ENCODE results near the gene SBF1. TPM values are rescaled to one million over a fixed set of nuclear protein-coding genes. Genes with fewer than 3 reads are reported as not detected.

SBF1 gene
- total RNA-seq, 1 experiment from 2014 or later: 48.5 TPM

- intact Hi-C loops (cut with micrococcal nuclease): no loop called here
- BruUV-seq (replicated peaks): no TSS peak
- Histone ChIP-seq H3K27ac (ENCODE audit: low read length) (no peak overlapping the region), H3K9me3 (ENCODE audit: low read length) (no peaks in the 10 kb centered on the region), H3K27me3 (ENCODE audit: low read length) (no peaks in the 10 kb centered on the region), H3K36me3 (ENCODE audit: low read depth, low read length) (peaks cover 13% of the 10 kb centered on the region; the same call in 1 of the 2 replicates), H4K20me1 (ENCODE audit: low read length) (no peaks in the 10 kb centered on the region), H3K4me1 (ENCODE audit: insufficient read depth, low read length) (no peaks in the 10 kb centered on the region), H3K79me2 (ENCODE audit: low read length) (no peaks in the 10 kb centered on the region), H2AFZ (ENCODE audit: low read length) (no peak overlapping the region), H3K9me2 (replicated peaks; ENCODE audit: low read length) (no peaks in the 10 kb centered on the region), H3F3A (ENCODE audit: low read length, unreplicated experiment) (no peaks in the 10 kb centered on the region), H3K4me3 (ENCODE audit: low read length) (no peak overlapping the region), H3K9ac (ENCODE audit: low read length) (no peak overlapping the region), H3K4me2 (ENCODE audit: low read length) (no peak overlapping the region)
- ATAC-seq (no peak), DNase-seq (no peak)
- CTCF ChIA-PET: no interaction called here
- TF ChIP-seq EZH2phosphoT487 (IDR thresholded peaks at IDR 0.05; ENCODE audit: borderline replicate concordance, low read length) (no peak), EZH2 (IDR thresholded peaks at IDR 0.05; ENCODE audit: low read length, unreplicated experiment) (no peak)
- TF ChIP-seq, protein P1, sequence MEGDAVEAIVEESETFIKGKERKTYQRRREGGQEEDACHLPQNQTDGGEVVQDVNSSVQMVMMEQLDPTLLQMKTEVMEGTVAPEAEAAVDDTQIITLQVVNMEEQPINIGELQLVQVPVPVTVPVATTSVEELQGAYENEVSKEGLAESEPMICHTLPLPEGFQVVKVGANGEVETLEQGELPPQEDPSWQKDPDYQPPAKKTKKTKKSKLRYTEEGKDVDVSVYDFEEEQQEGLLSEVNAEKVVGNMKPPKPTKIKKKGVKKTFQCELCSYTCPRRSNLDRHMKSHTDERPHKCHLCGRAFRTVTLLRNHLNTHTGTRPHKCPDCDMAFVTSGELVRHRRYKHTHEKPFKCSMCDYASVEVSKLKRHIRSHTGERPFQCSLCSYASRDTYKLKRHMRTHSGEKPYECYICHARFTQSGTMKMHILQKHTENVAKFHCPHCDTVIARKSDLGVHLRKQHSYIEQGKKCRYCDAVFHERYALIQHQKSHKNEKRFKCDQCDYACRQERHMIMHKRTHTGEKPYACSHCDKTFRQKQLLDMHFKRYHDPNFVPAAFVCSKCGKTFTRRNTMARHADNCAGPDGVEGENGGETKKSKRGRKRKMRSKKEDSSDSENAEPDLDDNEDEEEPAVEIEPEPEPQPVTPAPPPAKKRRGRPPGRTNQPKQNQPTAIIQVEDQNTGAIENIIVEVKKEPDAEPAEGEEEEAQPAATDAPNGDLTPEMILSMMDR (conservative IDR thresholded peaks at IDR 0.05; ENCODE audit: low read depth, low read length): no peak
- POLR2A ChIA-PET (ENCODE audit: unreplicated experiment): no interaction called here
Observed at GRCh38 chr22:50432131-50432876, 42.5 kb downstream of the SBF1 start.

DNA sequence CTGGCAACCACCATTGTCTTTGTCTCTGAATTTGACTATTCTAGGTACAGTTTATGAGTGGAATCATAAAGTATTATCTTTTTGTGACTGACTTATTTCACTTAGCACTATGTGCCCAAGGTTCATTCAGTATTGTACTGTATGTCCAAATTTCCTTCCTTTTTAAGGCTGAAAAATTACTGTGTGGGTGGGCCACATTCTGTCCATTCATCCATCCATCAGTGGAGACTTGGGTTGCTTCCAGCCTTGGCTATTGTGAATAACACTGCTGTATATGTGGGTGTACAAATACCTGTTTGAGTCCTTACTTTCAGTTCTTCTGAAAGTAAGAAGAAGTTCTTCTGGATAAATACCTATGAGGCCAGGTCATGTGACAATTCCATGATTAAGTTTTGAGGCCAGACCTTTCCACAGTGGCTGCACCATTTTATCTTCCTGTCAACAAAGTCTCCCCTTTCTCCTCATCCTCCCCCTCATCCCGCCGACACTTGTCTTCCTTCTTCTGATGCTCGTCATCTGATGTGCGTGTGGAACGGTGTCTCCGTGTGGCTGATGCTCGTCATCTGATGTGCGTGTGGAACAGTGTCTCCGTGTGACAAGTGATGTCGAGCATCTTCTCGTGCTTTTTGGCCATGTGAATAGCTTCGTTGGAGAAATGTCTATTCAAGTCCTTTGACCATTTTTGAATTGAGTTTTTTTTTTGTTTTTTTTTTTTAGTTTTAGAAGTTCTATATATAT lies 49.5 kb downstream of the SBF1 start:
- CTCF ChIA-PET: no interaction called here
- TF ChIP-seq EZH2 (IDR thresholded peaks at IDR 0.05; ENCODE audit: low read length, unreplicated experiment) (no peak), EZH2phosphoT487 (IDR thresholded peaks at IDR 0.05; ENCODE audit: borderline replicate concordance, low read length) (no peak)
- TF ChIP-seq, protein P1 (conservative IDR thresholded peaks at IDR 0.05; ENCODE audit: low read depth, low read length): no peak
- Histone ChIP-seq H3K36me3 (ENCODE audit: low read depth, low read length) (peaks cover 8% of the 10 kb centered on the region; the same call in 1 of the 2 replicates), H3K4me1 (ENCODE audit: insufficient read depth, low read length) (no peaks in the 10 kb centered on the region), H3K4me3 (ENCODE audit: low read length) (no peak overlapping the region), H3K27ac (ENCODE audit: low read length) (no peak overlapping the region), H3K4me2 (ENCODE audit: low read length) (no peak overlapping the region), H3K9me3 (ENCODE audit: low read length) (no peaks in the 10 kb centered on the region), H3K9ac (ENCODE audit: low read length) (no peak overlapping the region), H3K79me2 (ENCODE audit: low read length) (no peaks in the 10 kb centered on the region), H3K9me2 (replicated peaks; ENCODE audit: low read length) (no peaks in the 10 kb centered on the region), H2AFZ (ENCODE audit: low read length) (no peak overlapping the region), H3K27me3 (ENCODE audit: low read length) (no peaks in the 10 kb centered on the region), H3F3A (ENCODE audit: low read length, unreplicated experiment) (no peaks in the 10 kb centered on the region), H4K20me1 (ENCODE audit: low read length) (no peaks in the 10 kb centered on the region)
- POLR2A ChIA-PET (ENCODE audit: unreplicated experiment): no interaction called here
- no peak for DNase-seq
- intact Hi-C loops (cut with micrococcal nuclease): no loop called here
- no peak for ATAC-seq
- BruUV-seq (replicated peaks): no TSS peak

GRCh38 chr22:50423956-50424355 lies 50.9 kb downstream of the SBF1 start:
- no peak overlapping the region for H2AFZ ChIP-seq (ENCODE audit: low read length)
- ATAC-seq (no peak), DNase-seq (no peak)
- no peaks in the 10 kb centered on the region for H3K4me1 ChIP-seq (ENCODE audit: insufficient read depth, low read length)
- no peaks in the 10 kb centered on the region for H3K9me2 ChIP-seq (replicated peaks; ENCODE audit: low read length)
- no peak overlapping the region for H3K4me2 ChIP-seq (ENCODE audit: low read length)
- no peaks in the 10 kb centered on the region for H4K20me1 ChIP-seq (ENCODE audit: low read length)
- ChIA-PET CTCF (no interaction called here), POLR2A (ENCODE audit: unreplicated experiment) (no interaction called here)
- TF ChIP-seq EZH2phosphoT487 (IDR thresholded peaks at IDR 0.05; ENCODE audit: borderline replicate concordance, low read length): no peak
- TF ChIP-seq, protein P1 (conservative IDR thresholded peaks at IDR 0.05; ENCODE audit: low read depth, low read length): no peak
- no peak for TF ChIP-seq EZH2 (IDR thresholded peaks at IDR 0.05; ENCODE audit: low read length, unreplicated experiment)
- no peak overlapping the region for H3K27ac ChIP-seq (ENCODE audit: low read length)
- H3K27me3 ChIP-seq (ENCODE audit: low read length): no peaks in the 10 kb centered on the region
- BruUV-seq (replicated peaks): no TSS peak
- H3F3A ChIP-seq (ENCODE audit: low read length, unreplicated experiment): no peaks in the 10 kb centered on the region
- H3K36me3 ChIP-seq (ENCODE audit: low read depth, low read length): no peaks in the 10 kb centered on the region
- H3K4me3 ChIP-seq (ENCODE audit: low read length): no peak overlapping the region
- H3K9me3 ChIP-seq (ENCODE audit: low read length): no peaks in the 10 kb centered on the region
- no peak overlapping the region for H3K9ac ChIP-seq (ENCODE audit: low read length)
- no peaks in the 10 kb centered on the region for H3K79me2 ChIP-seq (ENCODE audit: low read length)
- intact Hi-C loops (cut with micrococcal nuclease): no loop called here

Data from PC-3 (cell line).